ENCODE results near the gene NPR1.
A peak's percentile ranks its signal among the peaks of the same experiment; 100 is the strongest.
"Not testable (repeated sequence)": the region's sequence is repeated elsewhere in the genome, so short reads cannot be mapped to it uniquely, and the experiment has no call there.

Gene NPR1

GRCh38 chr1:153635872-153636271 is 42.6 kb upstream of the NPR1 start:
- H3K9ac ChIP-seq (ENCODE audit: insufficient read length) = no peak overlapping the region
- H3K27ac ChIP-seq = peak overlapping the region; percentile 31; the same call in 1 of the 2 replicates
- no peak for TF ChIP-seq POLR2AphosphoS5 (IDR thresholded peaks at IDR 0.05; ENCODE audit: borderline replicate concordance, low read depth, low read length)
- TF ChIP-seq EZH2 (IDR thresholded peaks at IDR 0.05) = no peak
- peak overlapping the region; percentile 100 for H3K4me3 ChIP-seq
- no peaks in the 10 kb centered on the region for H3K9me3 ChIP-seq (ENCODE audit: low read depth, low read length)
- no peak for DNase-seq (ENCODE audit: low read depth, low spot score)
- peaks cover 56% of the 10 kb centered on the region for H3K36me3 ChIP-seq (ENCODE audit: insufficient read depth, low read length)

- Histone ChIP-seq H3K9ac (ENCODE audit: insufficient read length) (no peak overlapping the region), H3K9me3 (ENCODE audit: low read depth, low read length) (no peaks in the 10 kb centered on the region), H3K4me3 (no peak overlapping the region), H3K36me3 (ENCODE audit: insufficient read depth, low read length) (peaks cover 61% of the 10 kb centered on the region), H3K27ac (peak overlapping the region; percentile 31; the same call in 1 of the 2 replicates)
- TF ChIP-seq EZH2 (IDR thresholded peaks at IDR 0.05) = no peak
- no peak for TF ChIP-seq FOXP2 (optimal IDR thresholded peaks at IDR 0.05; ENCODE audit: control extremely low read depth, extremely low read length, insufficient read depth)
- DNase-seq (ENCODE audit: low read depth, low spot score) = no peak
Observed at GRCh38 chr1:153636312-153636711, 42.2 kb upstream of the NPR1 start.

GRCh38 chr1:153638261-153638660 is 40.2 kb upstream of the NPR1 start:
- Histone ChIP-seq H3K27ac (no peak overlapping the region), H3K9me3 (ENCODE audit: low read depth, low read length) (no peaks in the 10 kb centered on the region), H3K4me3 (no peak overlapping the region), H3K36me3 (ENCODE audit: insufficient read depth, low read length) (peaks cover 80% of the 10 kb centered on the region), H3K9ac (ENCODE audit: insufficient read length) (no peak overlapping the region)
- DNase-seq (ENCODE audit: low read depth, low spot score) = no peak
- TF ChIP-seq POLR2AphosphoS5 (IDR thresholded peaks at IDR 0.05; ENCODE audit: borderline replicate concordance, low read depth, low read length) (peak; percentile 1; the same call in 1 of the 2 replicates), FOXP2 (optimal IDR thresholded peaks at IDR 0.05; ENCODE audit: control extremely low read depth, extremely low read length, insufficient read depth) (no peak), EZH2 (IDR thresholded peaks at IDR 0.05) (no peak)

GRCh38 chr1:153639280-153639679 is 39.2 kb upstream of the NPR1 start:
- Histone ChIP-seq H3K9me3 (ENCODE audit: low read depth, low read length) (no peaks in the 10 kb centered on the region), H3K9ac (ENCODE audit: insufficient read length) (no peak overlapping the region), H3K36me3 (ENCODE audit: insufficient read depth, low read length) (peaks cover 90% of the 10 kb centered on the region), H3K27ac (no peak overlapping the region), H3K4me3 (no peak overlapping the region)
- no peak for TF ChIP-seq POLR2AphosphoS5 (IDR thresholded peaks at IDR 0.05; ENCODE audit: borderline replicate concordance, low read depth, low read length)
- TF ChIP-seq EZH2 (IDR thresholded peaks at IDR 0.05) = no peak
- TF ChIP-seq FOXP2 (optimal IDR thresholded peaks at IDR 0.05; ENCODE audit: control extremely low read depth, extremely low read length, insufficient read depth) = no peak
- DNase-seq (ENCODE audit: low read depth, low spot score) = no peak

- H3K9ac ChIP-seq (ENCODE audit: insufficient read length); H3K4me3 ChIP-seq; H3K27ac ChIP-seq; H3K9me3 ChIP-seq (ENCODE audit: low read depth, low read length); DNase-seq (ENCODE audit: low read depth, low spot score): not testable (repeated sequence)
- peaks cover 100% of the 10 kb centered on the region for H3K36me3 ChIP-seq (ENCODE audit: insufficient read depth, low read length)
Observed at GRCh38 chr1:153640213-153640612, 38.3 kb upstream of the NPR1 start.

- Histone ChIP-seq H3K36me3 (ENCODE audit: insufficient read depth, low read length) (peaks cover 100% of the 10 kb centered on the region), H3K27ac (no peak overlapping the region), H3K4me3 (no peak overlapping the region), H3K9me3 (ENCODE audit: low read depth, low read length) (no peaks in the 10 kb centered on the region), H3K9ac (ENCODE audit: insufficient read length) (no peak overlapping the region)
- no peak for TF ChIP-seq FOXP2 (optimal IDR thresholded peaks at IDR 0.05; ENCODE audit: control extremely low read depth, extremely low read length, insufficient read depth)
- TF ChIP-seq POLR2AphosphoS5 (IDR thresholded peaks at IDR 0.05; ENCODE audit: borderline replicate concordance, low read depth, low read length) = no peak
- TF ChIP-seq EZH2 (IDR thresholded peaks at IDR 0.05) = no peak
- no peak for DNase-seq (ENCODE audit: low read depth, low spot score)
Observed at GRCh38 chr1:153640861-153641260, 37.6 kb upstream of the NPR1 start.

GRCh38 chr1:153642161-153642560 is 36.3 kb upstream of the NPR1 start:
- no peak for DNase-seq (ENCODE audit: low read depth, low spot score)
- no peak overlapping the region for H3K9ac ChIP-seq (ENCODE audit: insufficient read length)
- TF ChIP-seq EZH2 (IDR thresholded peaks at IDR 0.05) = no peak
- TF ChIP-seq FOXP2 (optimal IDR thresholded peaks at IDR 0.05; ENCODE audit: control extremely low read depth, extremely low read length, insufficient read depth) = no peak
- TF ChIP-seq POLR2AphosphoS5 (IDR thresholded peaks at IDR 0.05; ENCODE audit: borderline replicate concordance, low read depth, low read length) = peak; percentile 19; the same call in 1 of the 2 replicates
- H3K36me3 ChIP-seq (ENCODE audit: insufficient read depth, low read length) = peaks cover 95% of the 10 kb centered on the region
- no peak overlapping the region for H3K4me3 ChIP-seq
- no peak overlapping the region for H3K27ac ChIP-seq
- H3K9me3 ChIP-seq (ENCODE audit: low read depth, low read length) = no peaks in the 10 kb centered on the region

- H3K36me3 ChIP-seq (ENCODE audit: insufficient read depth, low read length) = peaks cover 86% of the 10 kb centered on the region
Observed at GRCh38 chr1:153643100-153643499, 35.4 kb upstream of the NPR1 start.

GRCh38 chr1:153643816-153644215 is 34.7 kb upstream of the NPR1 start:
- no peaks in the 10 kb centered on the region for H3K9me3 ChIP-seq (ENCODE audit: low read depth, low read length)
- TF ChIP-seq POLR2AphosphoS5 (IDR thresholded peaks at IDR 0.05; ENCODE audit: borderline replicate concordance, low read depth, low read length) = no peak
- TF ChIP-seq FOXP2 (optimal IDR thresholded peaks at IDR 0.05; ENCODE audit: control extremely low read depth, extremely low read length, insufficient read depth) = no peak
- TF ChIP-seq EZH2 (IDR thresholded peaks at IDR 0.05) = no peak
- H3K9ac ChIP-seq (ENCODE audit: insufficient read length) = no peak overlapping the region
- no peak overlapping the region for H3K4me3 ChIP-seq
- no peak overlapping the region for H3K27ac ChIP-seq
- peaks cover 78% of the 10 kb centered on the region for H3K36me3 ChIP-seq (ENCODE audit: insufficient read depth, low read length)
- no peak for DNase-seq (ENCODE audit: low read depth, low spot score)

More at GRCh38 chr1:153643100-153643499, 35.4 kb upstream of the NPR1 start:
- Histone ChIP-seq H3K27ac (no peak overlapping the region), H3K9ac (ENCODE audit: insufficient read length) (no peak overlapping the region), H3K9me3 (ENCODE audit: low read depth, low read length) (no peaks in the 10 kb centered on the region), H3K4me3 (no peak overlapping the region)
- 0 out of 2 replicates have a peak, but pooled peaks have one; percentile 4 for TF ChIP-seq POLR2AphosphoS5 (IDR thresholded peaks at IDR 0.05; ENCODE audit: borderline replicate concordance, low read depth, low read length)
- TF ChIP-seq EZH2 (IDR thresholded peaks at IDR 0.05) = no peak
- no peak for DNase-seq (ENCODE audit: low read depth, low spot score)

All from SK-N-MC (cell line).